Neural progenitor cell (in vitro differentiated cells): ENCODE results near the gene MYCN. TPM values are rescaled to one million over a fixed set of nuclear protein-coding genes. Genes with fewer than 3 reads are reported as not detected.

Experiments
- DNase-seq: peaks from one replicate; pipeline ENCODE4 v3.0.0-alpha.2; 2016; ENCODE audit warnings: low spot score
- H2AFZ ChIP-seq: fragments of 200-600 bp; sonication (generic); replicated peaks from 2 replicates; pipeline ENCODE4 v1.6.1; 2016; ENCODE audit warnings: antibody characterized with exemption
- H3F3A ChIP-seq: fragments of 200-600 bp; sonication (generic); 2 replicates; pipeline ENCODE4 v1.6.1; 2016; ENCODE audit warnings: antibody characterized with exemption, low read depth
- H3K27ac ChIP-seq: fragments of 200-600 bp; sonication (generic); 2 replicates; pipeline ENCODE4 v1.5.1; 2016; ENCODE audit warnings: mild to moderate bottlenecking
- H3K27me3 ChIP-seq: fragments of 200-600 bp; sonication (generic); 2 replicates; pipeline ENCODE4 v1.6.1; 2016; ENCODE audit warnings: mild to moderate bottlenecking, moderate library complexity
- H3K36me3 ChIP-seq: fragments of 200-600 bp; sonication (generic); 2 replicates; pipeline ENCODE4 v1.5.1; 2016
- H3K4me1 ChIP-seq: fragments of 200-600 bp; sonication (generic); 2 replicates; pipeline ENCODE4 v1.6.1; 2016; ENCODE audit warnings: mixed run types
- H3K4me2 ChIP-seq: fragments of 200-600 bp; sonication (generic); 2 replicates; pipeline ENCODE4 v1.6.1; 2016
- H3K4me3 ChIP-seq: fragments of 200-600 bp; sonication (generic); 2 replicates; pipeline ENCODE4 v1.5.1; 2016
- H3K79me2 ChIP-seq: fragments of 200-600 bp; sonication (generic); 2 replicates; pipeline ENCODE4 v1.6.1; 2016; ENCODE audit warnings: low read depth
- H3K9ac ChIP-seq: fragments of 200-600 bp; sonication (generic); 2 replicates; pipeline ENCODE4 v1.6.1; 2016
- H3K9me3 ChIP-seq: fragments of 200-600 bp; sonication (generic); 2 replicates; pipeline ENCODE4 v1.5.1; 2016; ENCODE audit warnings: low read depth
- H4K20me1 ChIP-seq: fragments of 200-600 bp; sonication (generic); 2 replicates; pipeline ENCODE4 v1.6.1; 2016; ENCODE audit warnings: low read depth
- H3K27ac Mint-ChIP-seq: 3 replicates; pipeline ENCODE4 v1.8.0; 2021; ENCODE audit warnings: mixed read lengths
- H3K27me3 Mint-ChIP-seq: 2 replicates; pipeline ENCODE4 v1.8.0; 2022; ENCODE audit warnings: low read depth, mild to moderate bottlenecking, inconsistent platforms, moderate library complexity, mixed read lengths; ENCODE audit not compliant: insufficient read depth
- H3K36me3 Mint-ChIP-seq: 3 replicates; pipeline ENCODE4 v1.8.0; 2021; ENCODE audit warnings: mixed read lengths
- H3K4me1 Mint-ChIP-seq: 3 replicates; pipeline ENCODE4 v1.8.0; 2021; ENCODE audit warnings: mixed read lengths
- H3K4me3 Mint-ChIP-seq: 3 replicates; pipeline ENCODE4 v1.8.0; 2021; ENCODE audit warnings: mild to moderate bottlenecking, moderate library complexity, mixed read lengths
- H3K9me3 Mint-ChIP-seq: 3 replicates; pipeline ENCODE4 v1.8.0; 2020; ENCODE audit warnings: mixed read lengths
- CTCF ChIP-seq: fragments of 200-600 bp; sonication (generic); IDR thresholded peaks from 2 replicates; pipeline ENCODE4 v1.5.1; 2017; ENCODE audit warnings: antibody characterized with exemption, mild to moderate bottlenecking
- EZH2 ChIP-seq: fragments of 200-600 bp; sonication (generic); IDR thresholded peaks from 2 replicates; pipeline ENCODE4 v1.6.1; 2017; ENCODE audit warnings: antibody characterized with exemption, mild to moderate bottlenecking, moderate library complexity
- EZH2phosphoT487 ChIP-seq: fragments of 200-600 bp; sonication (generic); IDR thresholded peaks from 2 replicates; pipeline ENCODE4 v1.6.1; 2017; ENCODE audit warnings: antibody characterized with exemption
- total RNA-seq: library from RNA; depleted of rRNA; stranded (reverse); fragments of >200 nt; gene quantifications from 2 replicates; pipeline ENCODE4 v1.2.3, GENCODE V29; 2015; ENCODE audit warnings: low replicate concordance

The MYCN gene
- total RNA-seq, 1 donor from 2014 or later = 24.7 TPM

- Histone ChIP-seq H3F3A (no peaks in the 10 kb centered on the region), H3K27me3 (no peaks in the 10 kb centered on the region), H3K4me1 (no peaks in the 10 kb centered on the region), H4K20me1 (no peaks in the 10 kb centered on the region), H3K9ac (no peak overlapping the region), H2AFZ (no peak overlapping the region), H3K4me3 (no peak overlapping the region), H3K36me3 (no peaks in the 10 kb centered on the region), H3K9me3 (no peaks in the 10 kb centered on the region), H3K4me2 (no peak overlapping the region), H3K79me2 (no peaks in the 10 kb centered on the region), H3K27ac (no peak overlapping the region)
- no peak for TF ChIP-seq CTCF
- no peak for TF ChIP-seq EZH2
- no peaks in the 10 kb centered on the region for H3K36me3 Mint-ChIP-seq
- H3K9me3 Mint-ChIP-seq = no peaks in the 10 kb centered on the region
- H3K27me3 Mint-ChIP-seq = peaks cover 2% of the 10 kb centered on the region
- no peak overlapping the region for H3K27ac Mint-ChIP-seq
- H3K4me3 Mint-ChIP-seq = no peak overlapping the region
- DNase-seq = no peak
- no peaks in the 10 kb centered on the region for H3K4me1 Mint-ChIP-seq
These were observed 21.5 kb upstream of the MYCN start for GRCh38 chr2:15918761-15919356.

- no peaks in the 10 kb centered on the region for H3K79me2 ChIP-seq
- no peak for DNase-seq
- no peak overlapping the region for H3K27ac ChIP-seq
- H3K4me1 ChIP-seq = no peaks in the 10 kb centered on the region
- no peaks in the 10 kb centered on the region for H3K9me3 Mint-ChIP-seq
- H3K36me3 Mint-ChIP-seq = no peaks in the 10 kb centered on the region
- no peaks in the 10 kb centered on the region for H3K27me3 ChIP-seq
- no peaks in the 10 kb centered on the region for H3K4me1 Mint-ChIP-seq
- no peaks in the 10 kb centered on the region for H3K9me3 ChIP-seq
- H2AFZ ChIP-seq = no peak overlapping the region
- H3K36me3 ChIP-seq = no peaks in the 10 kb centered on the region
- peaks cover 2% of the 10 kb centered on the region for H3K27me3 Mint-ChIP-seq
- H3K4me2 ChIP-seq = no peak overlapping the region
- no peaks in the 10 kb centered on the region for H4K20me1 ChIP-seq
- no peaks in the 10 kb centered on the region for H3F3A ChIP-seq
- no peak overlapping the region for H3K4me3 Mint-ChIP-seq
- H3K4me3 ChIP-seq = no peak overlapping the region
- TF ChIP-seq EZH2 (no peak), EZH2phosphoT487 (no peak), CTCF (no peak)
- H3K27ac Mint-ChIP-seq = no peak overlapping the region
- H3K9ac ChIP-seq = no peak overlapping the region
These were observed 20.5 kb upstream of the MYCN start for GRCh38 chr2:15919716-15920434.

- Histone ChIP-seq H3K36me3 (no peaks in the 10 kb centered on the region), H4K20me1 (no peaks in the 10 kb centered on the region), H3F3A (no peaks in the 10 kb centered on the region), H3K4me2 (no peak overlapping the region), H3K9ac (no peak overlapping the region), H2AFZ (no peak overlapping the region), H3K27me3 (no peaks in the 10 kb centered on the region), H3K27ac (no peak overlapping the region), H3K4me3 (no peak overlapping the region), H3K4me1 (no peaks in the 10 kb centered on the region), H3K9me3 (no peaks in the 10 kb centered on the region), H3K79me2 (no peaks in the 10 kb centered on the region)
- Mint-ChIP-seq H3K27me3 (peaks cover 6% of the 10 kb centered on the region), H3K36me3 (no peaks in the 10 kb centered on the region), H3K27ac (no peak overlapping the region), H3K9me3 (no peaks in the 10 kb centered on the region), H3K4me1 (no peaks in the 10 kb centered on the region), H3K4me3 (no peak overlapping the region)
- no peak for TF ChIP-seq EZH2
- TF ChIP-seq CTCF = no peak
- TF ChIP-seq EZH2phosphoT487 = no peak
- no peak for DNase-seq
These were observed 19.7 kb upstream of the MYCN start for GRCh38 chr2:15920696-15921095.
